IPS DF 6.9 (cell line): ENCODE results near the gene FAF2.
"Not testable (repeated sequence)": the region's sequence is repeated elsewhere in the genome, so short reads cannot be mapped to it uniquely, and the experiment has no call there.

Experiments used
- DNase-seq: peaks from one replicate; pipeline ENCODE4 v3.0.0-alpha.2; 2013; ENCODE audit warnings: low read depth, low spot score
- H3K27ac ChIP-seq: one replicate; pipeline ENCODE4 v1.5.1; 2013; ENCODE audit warnings: low read length, control low read depth
- H3K27me3 ChIP-seq: 2 replicates; pipeline ENCODE4 v1.6.1; 2013; ENCODE audit warnings: mild to moderate bottlenecking, low read length; ENCODE audit not compliant: control insufficient read depth, insufficient read depth
- H3K36me3 ChIP-seq: 2 replicates; pipeline ENCODE4 v1.6.1; 2013; ENCODE audit warnings: low read length; ENCODE audit not compliant: control insufficient read depth, insufficient read depth
- H3K4me1 ChIP-seq: 2 replicates; pipeline ENCODE4 v1.6.1; 2013; ENCODE audit warnings: low read length; ENCODE audit not compliant: control insufficient read depth, insufficient read depth
- H3K4me3 ChIP-seq: 2 replicates; pipeline ENCODE4 v1.5.1; 2013; ENCODE audit warnings: mild to moderate bottlenecking, low read length
- H3K9me3 ChIP-seq: 2 replicates; pipeline ENCODE4 v1.6.1; 2013; ENCODE audit warnings: low read length, inconsistent platforms; ENCODE audit not compliant: control insufficient read depth, insufficient read depth
- WGBS: extraction: QIAGEN DNeasy Blood & Tissue Kit; methylation state at CpG from one replicate; pipeline ENCODE4 v1.1.7; 2013; ENCODE audit warnings: mixed read lengths, missing lambda C conversion rate; ENCODE audit not compliant: insufficient read length, insufficient coverage; 5-methylcytosine and 5-hydroxymethylcytosine counted together

Gene FAF2

DNA sequence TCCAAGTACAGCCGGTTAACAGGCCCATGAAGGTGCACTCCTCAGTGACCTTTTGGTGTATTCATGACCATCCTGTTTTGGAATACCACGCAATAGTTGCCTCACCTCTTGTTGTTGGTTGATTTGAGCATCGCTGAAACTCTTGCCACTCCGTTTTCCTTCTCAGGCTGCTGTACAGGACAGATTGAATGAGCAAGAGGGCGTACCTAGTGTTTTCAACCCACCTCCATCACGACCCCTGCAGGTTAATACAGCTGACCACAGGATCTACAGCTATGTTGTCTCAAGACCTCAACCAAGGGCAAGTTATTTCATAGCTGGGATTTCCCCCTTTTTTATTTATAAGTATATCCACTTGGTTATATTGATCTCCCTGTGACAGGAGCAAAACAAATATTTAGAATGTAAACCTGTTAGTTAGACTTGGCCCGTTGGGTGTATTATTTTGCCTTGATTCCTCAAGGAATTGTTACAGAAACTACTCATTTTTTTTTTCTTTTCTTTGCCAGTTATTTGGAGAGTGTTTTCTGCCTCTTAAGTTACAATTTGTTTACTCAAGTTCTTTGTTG lies 38.1 kb downstream of the FAF2 start:
- Histone ChIP-seq H3K27me3 (no peaks in the 10 kb centered on the region), H3K36me3 (peaks cover 17% of the 10 kb centered on the region), H3K9me3 (no peaks in the 10 kb centered on the region), H3K4me3 (no peak overlapping the region), H3K4me1 (no peaks in the 10 kb centered on the region), H3K27ac (no peak overlapping the region)
- no CpG with 5 or more reads among the region's 7 CpGs for WGBS
- DNase-seq, result no peak

DNA sequence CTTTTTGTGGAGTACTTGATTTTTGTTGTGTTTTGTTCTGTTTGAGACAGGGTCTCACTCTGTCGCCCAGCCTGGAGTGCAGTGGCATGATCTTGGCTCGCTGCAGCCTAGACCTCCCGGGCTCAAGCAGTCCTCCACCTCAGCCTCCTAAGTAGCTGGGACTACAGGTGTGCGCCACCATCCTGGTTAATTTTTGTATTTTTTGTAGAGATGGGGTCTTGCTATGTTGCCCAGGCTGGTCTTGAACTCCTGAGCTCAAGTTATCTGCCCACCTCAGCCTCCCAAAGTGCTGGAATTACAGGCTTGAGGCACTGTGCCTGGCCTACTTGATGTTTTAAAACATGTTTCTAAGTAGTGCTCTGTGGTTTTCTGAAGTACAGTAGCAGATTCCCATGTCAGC lies 39.0 kb downstream of the FAF2 start:
- H3K36me3 ChIP-seq, result peaks cover 17% of the 10 kb centered on the region
- DNase-seq, H3K9me3 ChIP-seq, H3K27ac ChIP-seq, H3K27me3 ChIP-seq, H3K4me3 ChIP-seq, H3K4me1 ChIP-seq: not testable (repeated sequence)
- no CpG with 5 or more reads among the region's 4 CpGs for WGBS

DNA sequence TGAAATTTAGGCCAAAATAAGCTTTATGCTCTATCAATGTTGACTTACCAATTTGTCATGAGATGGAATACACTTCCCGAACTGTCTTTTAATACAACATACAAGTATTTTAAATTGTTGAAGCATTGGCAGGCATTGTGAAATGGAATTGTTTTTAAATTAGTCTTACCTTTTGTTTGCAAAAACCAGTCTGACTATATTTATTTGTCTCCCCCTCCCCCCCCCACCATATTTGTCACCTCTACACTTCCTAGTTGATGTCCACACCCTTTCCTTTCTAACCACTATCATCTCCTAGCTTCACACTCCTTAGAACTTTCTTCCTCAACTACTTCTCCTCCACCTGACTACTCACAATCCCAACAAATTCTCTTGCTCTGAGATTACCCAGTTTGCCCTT lies 40.9 kb downstream of the FAF2 start:
- Histone ChIP-seq H3K4me3 (no peak overlapping the region), H3K27me3 (no peaks in the 10 kb centered on the region), H3K9me3 (no peaks in the 10 kb centered on the region), H3K36me3 (peaks cover 23% of the 10 kb centered on the region), H3K4me1 (no peaks in the 10 kb centered on the region), H3K27ac (no peak overlapping the region)
- WGBS, result no CpG with 5 or more reads among the region's 1 CpG
- no peak for DNase-seq

DNA sequence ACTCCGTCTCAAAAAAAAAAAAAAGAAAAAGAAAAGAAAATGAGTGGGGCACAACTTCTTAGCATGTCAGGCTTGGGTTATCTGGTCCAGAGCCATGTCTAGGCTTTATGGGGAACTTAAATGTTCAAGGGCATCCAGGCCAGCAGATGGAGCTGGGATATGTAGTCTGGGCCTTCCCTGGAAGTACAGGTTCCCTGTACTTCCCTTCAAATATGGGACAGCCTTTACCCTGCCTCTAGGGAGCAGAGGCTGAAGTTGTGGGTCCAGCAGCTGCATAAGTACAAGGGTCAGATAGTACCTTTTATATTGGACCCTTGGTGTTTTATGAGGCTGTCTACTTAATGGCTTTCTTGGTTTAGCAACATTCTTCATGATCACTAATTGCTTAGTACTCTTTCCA lies 42.1 kb downstream of the FAF2 start:
- WGBS, result no CpG with 5 or more reads among the region's 1 CpG
- H3K9me3 ChIP-seq, result no peaks in the 10 kb centered on the region
- peaks cover 25% of the 10 kb centered on the region for H3K36me3 ChIP-seq
- H3K4me3 ChIP-seq, result no peak overlapping the region
- no peaks in the 10 kb centered on the region for H3K4me1 ChIP-seq
- H3K27me3 ChIP-seq, result no peaks in the 10 kb centered on the region
- H3K27ac ChIP-seq, result no peak overlapping the region
- DNase-seq, result no peak

DNA sequence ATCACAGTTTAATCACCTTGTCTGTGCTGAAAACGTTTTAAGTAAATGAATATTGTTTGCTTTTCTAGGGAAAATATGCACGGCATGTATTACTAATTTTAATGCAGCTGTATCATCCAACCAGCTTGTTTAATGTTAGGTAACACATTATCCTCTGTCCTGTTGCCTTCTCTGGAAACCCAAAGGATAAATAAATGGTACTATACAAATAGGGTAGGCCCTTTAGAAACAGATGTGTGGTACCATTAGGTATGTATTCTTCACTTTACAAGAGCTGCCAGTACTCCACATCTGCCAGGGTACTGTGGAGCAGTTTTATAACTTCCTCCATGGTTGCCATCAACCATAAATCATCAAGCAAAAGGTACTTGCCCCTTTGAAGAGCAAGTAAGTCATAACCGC lies 42.9 kb downstream of the FAF2 start:
- WGBS, result no CpG with 5 or more reads among the region's 3 CpGs
- no peak for DNase-seq

DNA sequence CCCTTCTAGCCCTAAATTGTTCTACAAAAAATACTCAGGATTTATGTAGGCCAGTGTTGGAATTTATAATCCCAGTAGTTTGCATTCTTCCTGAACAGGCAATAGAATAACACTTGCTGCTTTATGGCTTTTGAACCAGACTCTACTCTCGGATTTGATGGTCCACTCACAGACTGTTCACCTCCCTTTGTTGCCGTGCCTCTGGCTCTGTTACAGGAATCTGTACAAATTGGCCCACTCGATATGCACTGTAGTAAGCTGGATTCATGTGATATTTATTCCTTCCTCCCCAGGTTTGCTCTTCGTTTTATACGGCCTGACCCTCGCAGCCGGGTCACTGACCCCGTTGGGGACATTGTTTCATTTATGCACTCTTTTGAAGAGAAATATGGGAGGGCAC lies 43.7 kb downstream of the FAF2 start:
- Histone ChIP-seq H3K27ac (no peak overlapping the region), H3K4me1 (no peaks in the 10 kb centered on the region), H3K27me3 (no peaks in the 10 kb centered on the region), H3K9me3 (no peaks in the 10 kb centered on the region), H3K36me3 (peaks cover 23% of the 10 kb centered on the region), H3K4me3 (no peak overlapping the region)
- no peak for DNase-seq
- no CpG with 5 or more reads among the region's 8 CpGs for WGBS

More for the DNA sequence above, 42.9 kb downstream of the FAF2 start:
- Histone ChIP-seq H3K27ac (no peak overlapping the region), H3K4me3 (no peak overlapping the region), H3K36me3 (peaks cover 22% of the 10 kb centered on the region), H3K27me3 (no peaks in the 10 kb centered on the region), H3K9me3 (no peaks in the 10 kb centered on the region), H3K4me1 (no peaks in the 10 kb centered on the region)

DNA sequence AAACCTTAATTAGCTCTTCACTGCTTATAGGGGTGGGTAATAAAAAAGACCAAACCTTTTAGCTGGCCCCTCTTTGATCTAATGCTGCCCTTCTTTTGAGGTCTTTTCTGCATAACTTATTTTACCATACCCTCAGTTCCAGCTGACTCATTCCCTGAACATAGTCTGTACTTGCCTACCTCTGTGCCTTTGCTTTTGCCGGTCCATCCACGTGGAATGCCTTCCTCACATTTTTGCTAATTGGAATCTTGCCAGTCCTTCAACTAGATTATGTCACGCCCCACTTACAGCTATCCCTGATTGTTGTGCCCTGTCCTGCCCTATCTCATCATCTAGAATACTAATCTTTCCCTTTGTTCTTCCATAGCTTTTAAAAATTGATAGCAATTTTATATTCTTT lies 44.2 kb downstream of the FAF2 start:
- Histone ChIP-seq H3K27me3 (no peaks in the 10 kb centered on the region), H3K4me3 (no peak overlapping the region), H3K9me3 (no peaks in the 10 kb centered on the region), H3K27ac (no peak overlapping the region), H3K4me1 (no peaks in the 10 kb centered on the region), H3K36me3 (peaks cover 19% of the 10 kb centered on the region)
- DNase-seq, result no peak
- no CpG with 5 or more reads among the region's 3 CpGs for WGBS

DNA sequence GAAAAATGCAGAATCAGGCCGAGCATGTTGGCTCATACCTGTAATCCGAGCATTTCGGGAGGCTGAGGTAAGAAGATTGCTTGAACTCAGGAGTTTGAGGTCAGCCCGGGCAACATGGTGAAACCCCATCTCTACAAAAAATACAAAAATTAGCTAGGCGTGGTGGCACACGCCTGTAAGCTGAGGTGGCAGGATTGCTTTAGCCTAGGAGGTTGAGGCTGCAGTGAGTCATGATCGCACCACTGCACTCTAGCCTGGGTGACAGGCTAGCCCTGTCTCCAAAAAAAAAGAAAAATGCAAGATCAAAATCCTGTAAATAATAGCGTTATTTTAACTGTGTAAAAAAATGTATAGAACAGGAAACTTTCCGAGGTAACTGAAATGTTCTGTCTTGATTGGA lies 49.7 kb downstream of the FAF2 start:
- Histone ChIP-seq H3K4me3 (no peak overlapping the region), H3K27ac (no peak overlapping the region), H3K36me3 (peaks cover 18% of the 10 kb centered on the region; the same call in 1 of the 2 replicates), H3K27me3 (no peaks in the 10 kb centered on the region), H3K4me1 (no peaks in the 10 kb centered on the region), H3K9me3 (no peaks in the 10 kb centered on the region)
- WGBS, result no CpG with 5 or more reads among the region's 9 CpGs
- no peak for DNase-seq

DNA sequence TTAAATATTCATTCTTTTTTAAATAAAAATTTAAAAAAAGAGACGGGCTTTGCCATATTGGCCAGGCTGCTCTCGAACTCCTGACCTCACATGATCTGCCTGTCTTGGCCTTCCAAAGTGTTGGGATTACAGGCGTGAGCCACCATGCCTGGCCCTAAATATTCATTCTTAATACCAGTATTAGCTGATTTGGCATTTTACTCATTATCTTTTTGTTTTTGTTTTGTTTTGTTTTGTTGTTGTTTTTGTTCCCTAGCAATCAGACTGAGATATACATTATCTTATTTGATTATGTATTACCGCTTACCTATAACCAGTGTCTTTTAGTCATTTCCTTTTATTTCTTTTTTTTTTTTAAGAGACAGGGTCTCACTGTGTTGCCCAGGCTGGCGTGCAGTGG lies 51.1 kb downstream of the FAF2 start:
- no CpG with 5 or more reads among the region's 5 CpGs for WGBS
- Histone ChIP-seq H3K4me1 (no peaks in the 10 kb centered on the region), H3K27me3 (no peaks in the 10 kb centered on the region), H3K4me3 (no peak overlapping the region), H3K27ac (no peak overlapping the region), H3K9me3 (no peaks in the 10 kb centered on the region), H3K36me3 (peaks cover 12% of the 10 kb centered on the region; the same call in 1 of the 2 replicates)
- DNase-seq, result no peak

DNA sequence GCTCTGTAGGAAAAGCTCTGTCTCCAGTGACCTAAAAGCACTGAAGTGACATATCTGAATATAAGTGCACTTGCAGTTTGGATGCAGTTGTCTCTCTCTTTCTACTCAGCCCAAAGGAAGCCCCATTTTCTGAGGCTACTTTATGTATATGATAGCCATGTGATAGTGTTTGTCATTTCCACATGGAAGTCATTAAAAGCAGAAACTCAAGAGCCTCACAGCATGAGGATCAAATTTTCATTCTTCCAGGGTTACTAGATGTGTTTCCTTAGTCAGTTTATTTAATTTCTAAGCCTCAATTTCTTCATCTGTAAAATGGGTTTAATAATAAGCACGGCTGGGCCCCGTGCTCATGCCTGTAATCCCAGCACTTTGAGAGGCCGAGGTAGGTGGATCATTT lies 52.3 kb downstream of the FAF2 start:
- DNase-seq, result no peak
- WGBS, result no CpG with 5 or more reads among the region's 3 CpGs
- Histone ChIP-seq H3K27ac (no peak overlapping the region), H3K36me3 (peaks cover 12% of the 10 kb centered on the region; the same call in 1 of the 2 replicates), H3K9me3 (no peaks in the 10 kb centered on the region), H3K4me1 (no peaks in the 10 kb centered on the region), H3K4me3 (no peak overlapping the region), H3K27me3 (no peaks in the 10 kb centered on the region)

DNA sequence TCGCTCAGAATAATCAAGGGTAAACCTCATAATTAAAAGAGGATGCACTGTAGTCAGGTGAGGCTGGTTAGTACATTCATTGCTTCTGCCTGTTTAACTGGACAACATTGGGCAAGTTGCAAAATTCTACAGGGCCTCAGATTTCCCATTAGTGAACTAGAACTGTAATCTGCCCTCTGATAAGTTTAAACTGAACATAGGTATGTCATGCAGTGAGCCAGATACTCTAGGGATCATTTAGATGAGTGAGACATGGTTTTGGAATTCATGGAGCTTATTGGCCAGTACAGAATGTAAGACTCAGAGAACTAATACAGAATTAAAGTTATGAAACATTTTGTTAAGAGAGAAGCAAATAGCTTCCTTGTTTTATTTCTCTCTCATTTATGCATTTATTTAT lies 53.1 kb downstream of the FAF2 start:
- no peak overlapping the region for H3K27ac ChIP-seq

More for the DNA sequence above, 53.1 kb downstream of the FAF2 start:
- no peak overlapping the region for H3K4me3 ChIP-seq
- H3K4me1 ChIP-seq, result no peaks in the 10 kb centered on the region
- H3K9me3 ChIP-seq, result no peaks in the 10 kb centered on the region
- DNase-seq, result no peak
- H3K27me3 ChIP-seq, result no peaks in the 10 kb centered on the region
- WGBS, result no CpG with 5 or more reads among the region's 1 CpG
- peaks cover 11% of the 10 kb centered on the region; the same call in 1 of the 2 replicates for H3K36me3 ChIP-seq
